Measurements from ENCODE around the gene BRWD1. TPM values are rescaled to one million over a fixed set of nuclear protein-coding genes. Genes with fewer than 3 reads are reported as not detected.

The BRWD1 gene
- total RNA-seq, 2 experiments from 2014 or later = 53.2 to 61.7 TPM

DNA sequence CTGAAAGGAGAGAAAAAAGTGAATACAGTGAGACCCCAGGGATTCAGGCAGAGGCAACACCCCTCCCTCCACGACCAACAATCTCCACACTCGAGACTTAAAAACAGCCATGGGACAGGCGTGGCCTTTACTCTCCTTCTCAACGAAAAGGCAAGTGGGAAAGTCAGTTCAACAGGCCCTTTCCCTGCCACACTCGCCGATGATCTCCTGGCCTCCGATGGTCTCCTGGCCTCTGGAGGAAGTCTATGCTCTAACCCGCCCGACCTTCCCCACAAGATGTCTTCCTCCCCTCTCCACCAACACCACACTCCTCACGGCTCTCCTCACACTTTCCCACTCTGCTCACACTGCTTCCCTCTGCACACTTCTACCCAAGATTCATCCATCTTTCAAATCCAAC, 137.8 kb downstream of the BRWD1 start:
- TF ChIP-seq EZH2phosphoT487 (IDR thresholded peaks at IDR 0.05; ENCODE audit: borderline replicate concordance, low read depth, low read length) = no peak
- TF ChIP-seq, protein P1, sequence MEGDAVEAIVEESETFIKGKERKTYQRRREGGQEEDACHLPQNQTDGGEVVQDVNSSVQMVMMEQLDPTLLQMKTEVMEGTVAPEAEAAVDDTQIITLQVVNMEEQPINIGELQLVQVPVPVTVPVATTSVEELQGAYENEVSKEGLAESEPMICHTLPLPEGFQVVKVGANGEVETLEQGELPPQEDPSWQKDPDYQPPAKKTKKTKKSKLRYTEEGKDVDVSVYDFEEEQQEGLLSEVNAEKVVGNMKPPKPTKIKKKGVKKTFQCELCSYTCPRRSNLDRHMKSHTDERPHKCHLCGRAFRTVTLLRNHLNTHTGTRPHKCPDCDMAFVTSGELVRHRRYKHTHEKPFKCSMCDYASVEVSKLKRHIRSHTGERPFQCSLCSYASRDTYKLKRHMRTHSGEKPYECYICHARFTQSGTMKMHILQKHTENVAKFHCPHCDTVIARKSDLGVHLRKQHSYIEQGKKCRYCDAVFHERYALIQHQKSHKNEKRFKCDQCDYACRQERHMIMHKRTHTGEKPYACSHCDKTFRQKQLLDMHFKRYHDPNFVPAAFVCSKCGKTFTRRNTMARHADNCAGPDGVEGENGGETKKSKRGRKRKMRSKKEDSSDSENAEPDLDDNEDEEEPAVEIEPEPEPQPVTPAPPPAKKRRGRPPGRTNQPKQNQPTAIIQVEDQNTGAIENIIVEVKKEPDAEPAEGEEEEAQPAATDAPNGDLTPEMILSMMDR (conservative IDR thresholded peaks at IDR 0.05; ENCODE audit: low read length) = no peak
- CTCF ChIA-PET (ENCODE audit: unreplicated experiment) = no interaction called here
- H3K79me2 ChIP-seq (ENCODE audit: insufficient read depth, low read depth, low read length) = peaks cover 5% of the 10 kb centered on the region; the same call in 1 of the 2 replicates
- H4K20me1 ChIP-seq (ENCODE audit: insufficient read depth, low read length) = no peaks in the 10 kb centered on the region
- intact Hi-C loops (cut with micrococcal nuclease; ENCODE audit: unreplicated experiment) = no loop called here
- H3K27ac ChIP-seq (ENCODE audit: low read depth, low read length, poor library complexity, severe bottlenecking) = no peak overlapping the region
- no TSS peak for BruUV-seq (replicated peaks)
- POLR2A ChIA-PET = no interaction called here
- no peak overlapping the region for H2AFZ ChIP-seq (ENCODE audit: low read length)
- H3K4me1 ChIP-seq (ENCODE audit: insufficient read depth, low read length, poor library complexity, severe bottlenecking) = peaks cover 4% of the 10 kb centered on the region
- no peak overlapping the region for H3K4me2 ChIP-seq (ENCODE audit: low read length)
- H3K4me3 ChIP-seq (ENCODE audit: low read depth, low read length, poor library complexity, severe bottlenecking) = no peak overlapping the region
- H3K9me3 ChIP-seq (ENCODE audit: low read length) = no peaks in the 10 kb centered on the region
- no peak for DNase-seq (ENCODE audit: low spot score)
- peaks cover 91% of the 10 kb centered on the region for H3K36me3 ChIP-seq (ENCODE audit: insufficient read depth, low read length)
- H3K9me2 ChIP-seq (ENCODE audit: insufficient read depth, low read length) = no peaks in the 10 kb centered on the region

DNA sequence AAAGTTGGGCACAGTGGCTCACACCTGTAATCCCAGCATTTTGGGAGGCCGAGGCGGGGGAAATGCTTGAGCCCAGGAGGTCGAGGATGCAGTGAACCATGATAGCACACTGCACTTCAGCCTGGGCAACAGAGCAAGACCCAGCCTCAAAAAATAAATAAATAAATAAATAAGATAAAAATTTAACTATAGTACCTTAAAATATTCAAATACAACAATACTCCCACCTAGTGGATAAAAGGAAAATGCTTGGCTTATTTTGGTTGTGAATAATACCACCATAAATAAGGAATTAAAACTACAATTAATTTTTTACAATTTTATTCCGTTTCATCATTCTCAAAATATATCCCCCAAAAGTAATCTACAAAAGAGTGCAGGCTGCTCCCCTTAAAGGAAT, 138.3 kb downstream of the BRWD1 start:
- no peaks in the 10 kb centered on the region for H3K9me2 ChIP-seq (ENCODE audit: insufficient read depth, low read length)
- intact Hi-C loops (cut with micrococcal nuclease; ENCODE audit: unreplicated experiment) = no loop called here
- H3K79me2 ChIP-seq (ENCODE audit: insufficient read depth, low read depth, low read length) = peaks cover under 1% of the 10 kb centered on the region; the same call in 1 of the 2 replicates
- DNase-seq (ENCODE audit: low spot score) = peak; percentile 22
- H2AFZ ChIP-seq (ENCODE audit: low read length) = no peak overlapping the region
- no peak overlapping the region for H3K4me2 ChIP-seq (ENCODE audit: low read length)
- ChIA-PET POLR2A (no interaction called here), CTCF (ENCODE audit: unreplicated experiment) (no interaction called here)
- H3K4me1 ChIP-seq (ENCODE audit: insufficient read depth, low read length, poor library complexity, severe bottlenecking) = no peaks in the 10 kb centered on the region
- no TSS peak for BruUV-seq (replicated peaks)
- H3K9me3 ChIP-seq (ENCODE audit: low read length) = no peaks in the 10 kb centered on the region
- no peak overlapping the region for H3K4me3 ChIP-seq (ENCODE audit: low read depth, low read length, poor library complexity, severe bottlenecking)
- H3K27ac ChIP-seq (ENCODE audit: low read depth, low read length, poor library complexity, severe bottlenecking) = no peak overlapping the region
- TF ChIP-seq, protein P1 (conservative IDR thresholded peaks at IDR 0.05; ENCODE audit: low read length) = peak; percentile 72
- no peak for TF ChIP-seq EZH2phosphoT487 (IDR thresholded peaks at IDR 0.05; ENCODE audit: borderline replicate concordance, low read depth, low read length)
- peaks cover 89% of the 10 kb centered on the region for H3K36me3 ChIP-seq (ENCODE audit: insufficient read depth, low read length)
- H4K20me1 ChIP-seq (ENCODE audit: insufficient read depth, low read length) = no peaks in the 10 kb centered on the region

DNA sequence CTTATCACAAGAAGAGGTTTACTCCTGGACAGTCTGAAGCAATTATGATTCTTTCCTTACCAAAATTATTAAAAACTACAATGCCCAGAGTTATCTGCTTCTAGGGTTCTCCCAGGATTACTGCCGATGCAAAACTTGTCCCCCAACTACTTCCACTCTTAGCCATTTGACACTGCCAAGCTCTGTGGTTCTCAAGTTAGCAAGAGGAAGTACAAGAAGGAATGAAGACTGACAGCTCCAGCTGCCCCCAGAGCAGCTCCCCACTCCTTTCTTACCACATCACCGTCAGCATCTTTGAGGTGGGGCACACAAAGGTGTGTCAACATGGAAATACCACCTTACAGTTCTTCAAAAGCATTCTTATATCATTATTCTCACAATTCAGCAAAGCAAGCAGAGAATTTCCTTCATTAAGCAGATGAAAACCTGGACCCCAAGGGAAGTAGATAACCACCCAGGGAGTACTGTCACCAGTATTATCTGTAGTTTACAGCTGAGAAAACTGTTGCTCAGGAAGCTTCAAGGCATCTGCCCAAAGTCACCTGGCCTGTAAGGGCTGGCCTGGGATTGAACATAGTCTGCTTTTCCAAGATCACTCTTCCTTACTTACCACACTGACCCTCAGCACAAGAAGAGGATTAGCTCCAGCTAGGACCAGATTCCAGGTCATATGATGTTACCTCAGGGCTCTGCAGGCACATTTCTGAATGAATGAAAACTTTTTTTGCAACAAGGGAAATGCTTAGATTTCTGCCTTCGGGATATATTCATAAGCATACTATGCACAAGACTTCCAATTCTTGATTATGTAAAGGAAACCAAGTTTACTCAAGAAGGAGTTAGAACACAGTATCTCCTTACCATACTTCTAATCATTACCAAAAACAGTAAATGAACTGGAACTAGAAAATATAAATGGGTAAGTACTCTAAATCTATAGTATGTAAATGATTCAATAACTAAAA, 139.4 kb downstream of the BRWD1 start:
- H3K36me3 ChIP-seq (ENCODE audit: insufficient read depth, low read length) = peaks cover 89% of the 10 kb centered on the region
- no peak overlapping the region for H2AFZ ChIP-seq (ENCODE audit: low read length)
- CTCF ChIA-PET (ENCODE audit: unreplicated experiment) = no interaction called here
- BruUV-seq (replicated peaks) = no TSS peak
- H3K9me2 ChIP-seq (ENCODE audit: insufficient read depth, low read length) = no peaks in the 10 kb centered on the region
- no peak overlapping the region for H3K4me2 ChIP-seq (ENCODE audit: low read length)
- no peak overlapping the region for H3K4me3 ChIP-seq (ENCODE audit: low read depth, low read length, poor library complexity, severe bottlenecking)
- no peaks in the 10 kb centered on the region for H3K9me3 ChIP-seq (ENCODE audit: low read length)
- POLR2A ChIA-PET = interaction anchor here (0.6 to 1.1 kb wide), 2 partner anchors 10 to 267 kb away, joined by 3 read pairs; no protein-coding TSS in a partner anchor
- no peak overlapping the region for H3K27ac ChIP-seq (ENCODE audit: low read depth, low read length, poor library complexity, severe bottlenecking)
- TF ChIP-seq, protein P1 (conservative IDR thresholded peaks at IDR 0.05; ENCODE audit: low read length) = no peak
- TF ChIP-seq EZH2phosphoT487 (IDR thresholded peaks at IDR 0.05; ENCODE audit: borderline replicate concordance, low read depth, low read length) = no peak
- H4K20me1 ChIP-seq (ENCODE audit: insufficient read depth, low read length) = no peaks in the 10 kb centered on the region
- DNase-seq (ENCODE audit: low spot score) = no peak
- no peaks in the 10 kb centered on the region for H3K4me1 ChIP-seq (ENCODE audit: insufficient read depth, low read length, poor library complexity, severe bottlenecking)
- intact Hi-C loops (cut with micrococcal nuclease; ENCODE audit: unreplicated experiment) = no loop called here
- no peaks in the 10 kb centered on the region for H3K79me2 ChIP-seq (ENCODE audit: insufficient read depth, low read depth, low read length)
